Measurements from ENCODE around the gene CYBC1. TPM values are rescaled to one million over a fixed set of nuclear protein-coding genes. Genes with fewer than 3 reads are reported as not detected.

The CYBC1 gene
- total RNA-seq, 4 donors from 2014 or later, result 45.4 to 106 (median 86.4) TPM

GRCh38 chr17:82479602-82480001 is 29.1 kb upstream of the CYBC1 start:
- DNase-seq (ENCODE audit: low spot score in 2 of 2), result no peak
- no peak overlapping the region for H3K4me3 ChIP-seq
- 77 to 86% methylated on average over 5 of the region's 5 CpGs for WGBS, 2 donors
- H3K4me1 ChIP-seq, result no peaks in the 10 kb centered on the region
- H3K27me3 ChIP-seq, result no peaks in the 10 kb centered on the region
- peaks cover under 1 to 100% (median 15%) of the 10 kb centered on the region in 3 donors for H3K36me3 ChIP-seq
- peak overlapping the region in 1 of 4 donors; percentile 24 for H3K27ac ChIP-seq
- no peaks in the 10 kb centered on the region for H3K9me3 ChIP-seq
- TF ChIP-seq POLR2A (IDR thresholded peaks at IDR 0.05) (no peak), EP300 (IDR thresholded peaks at IDR 0.05) (no peak), CTCF (IDR thresholded peaks at IDR 0.05) (no peak)

- no peak overlapping the region for H3K4me3 ChIP-seq
- 95 to 97% methylated on average over 4 to 8 of the region's 8 CpGs for WGBS, 2 donors
- no peaks in the 10 kb centered on the region for H3K9me3 ChIP-seq
- DNase-seq (ENCODE audit: low spot score in 2 of 2), result no peak
- no peaks in the 10 kb centered on the region for H3K27me3 ChIP-seq
- no peak overlapping the region for H3K27ac ChIP-seq
- peaks cover 0 to 100% (median 15%) of the 10 kb centered on the region in 3 donors for H3K36me3 ChIP-seq
- TF ChIP-seq POLR2A (IDR thresholded peaks at IDR 0.05) (no peak), EP300 (IDR thresholded peaks at IDR 0.05) (no peak), CTCF (IDR thresholded peaks at IDR 0.05) (no peak)
- H3K4me1 ChIP-seq, result no peaks in the 10 kb centered on the region
These were observed 27.4 kb upstream of the CYBC1 start for GRCh38 chr17:82477934-82478333.

GRCh38 chr17:82475458-82475857 is 24.9 kb upstream of the CYBC1 start:
- TF ChIP-seq POLR2A (IDR thresholded peaks at IDR 0.05) (no peak), CTCF (IDR thresholded peaks at IDR 0.05) (no peak), EP300 (IDR thresholded peaks at IDR 0.05) (no peak)
- Histone ChIP-seq H3K4me1 (no peaks in the 10 kb centered on the region), H3K9me3 (no peaks in the 10 kb centered on the region), H3K4me3 (no peak overlapping the region), H3K36me3 (peaks cover 0 to 97% (median 17%) of the 10 kb centered on the region in 3 donors), H3K27ac (no peak overlapping the region), H3K27me3 (no peaks in the 10 kb centered on the region)
- no peak for DNase-seq (ENCODE audit: low spot score in 2 of 2)
- WGBS, 2 donors, result 87 to 91% methylated on average over 8 of the region's 8 CpGs

GRCh38 chr17:82474223-82475010 is 23.9 kb upstream of the CYBC1 start:
- no peaks in the 10 kb centered on the region for H3K9me3 ChIP-seq
- TF ChIP-seq CTCF (IDR thresholded peaks at IDR 0.05), result no peak
- no peak for TF ChIP-seq POLR2A (IDR thresholded peaks at IDR 0.05)
- no peak for TF ChIP-seq EP300 (IDR thresholded peaks at IDR 0.05)
- H3K36me3 ChIP-seq, result peaks cover 0 to 97% (median 10%) of the 10 kb centered on the region in 3 donors
- H3K27me3 ChIP-seq, result no peaks in the 10 kb centered on the region
- DNase-seq (ENCODE audit: low spot score in 2 of 2), result no peak
- 77 to 81% methylated on average over 11 of the region's 11 CpGs for WGBS, 2 donors
- H3K27ac ChIP-seq, result no peak overlapping the region
- H3K4me3 ChIP-seq, result no peak overlapping the region
- H3K4me1 ChIP-seq, result no peaks in the 10 kb centered on the region

GRCh38 chr17:82470065-82470464 is 19.5 kb upstream of the CYBC1 start:
- no peaks in the 10 kb centered on the region for H3K4me1 ChIP-seq
- no peak overlapping the region for H3K4me3 ChIP-seq
- H3K27ac ChIP-seq, result no peak overlapping the region
- 96 to 97% methylated on average over 7 of the region's 7 CpGs for WGBS, 2 donors
- H3K9me3 ChIP-seq, result no peaks in the 10 kb centered on the region
- TF ChIP-seq POLR2A (IDR thresholded peaks at IDR 0.05) (no peak), EP300 (IDR thresholded peaks at IDR 0.05) (no peak), CTCF (IDR thresholded peaks at IDR 0.05) (no peak)
- no peak for DNase-seq (ENCODE audit: low spot score in 2 of 2)
- H3K36me3 ChIP-seq, result peaks cover 0 to 97% (median 5%) of the 10 kb centered on the region in 3 donors
- H3K27me3 ChIP-seq, result no peaks in the 10 kb centered on the region

Measured in tibial nerve (tissue), 4 donors.